Neural cell (in vitro differentiated cells): Measurements from ENCODE around the gene ZNF846. TPM values are rescaled to one million over a fixed set of nuclear protein-coding genes. Genes with fewer than 3 reads are reported as not detected.
"Not testable (repeated sequence)": the region's sequence is repeated elsewhere in the genome, so short reads cannot be mapped to it uniquely, and the experiment has no call there.

ENCODE experiments used
- H2AFZ ChIP-seq: fragments of 200-600, 300-800 bp; sonication (generic), shearing (Covaris generic); 2 replicates; pipeline ENCODE4 v1.6.0; 2014; ENCODE audit warnings: low read depth, mild to moderate bottlenecking, antibody characterized with exemption, low read length, moderate library complexity
- H3F3A ChIP-seq: fragments of 200-600 bp; shearing (Covaris generic); 2 replicates; pipeline ENCODE4 v1.6.1; 2016; ENCODE audit warnings: mild to moderate bottlenecking, moderate library complexity, mixed read lengths, antibody characterized with exemption, low read length; ENCODE audit not compliant: insufficient read depth, poor library complexity, severe bottlenecking
- H3K27ac ChIP-seq: fragments of 200-600, 300-800 bp; sonication (generic), shearing (Covaris generic); 2 replicates; pipeline ENCODE4 v1.5.1; 2014; ENCODE audit warnings: mild to moderate bottlenecking, low read length, moderate library complexity
- H3K27me3 ChIP-seq: fragments of 300-800, 200-600 bp; sonication (generic), shearing (Covaris generic); 2 replicates; pipeline ENCODE4 v1.6.0; 2014; ENCODE audit warnings: mild to moderate bottlenecking, low read depth, low read length, moderate library complexity; ENCODE audit not compliant: insufficient read depth
- H3K36me3 ChIP-seq: fragments of 300-800, 200-600 bp; sonication (generic), shearing (Covaris generic); 2 replicates; pipeline ENCODE4 v1.5.1; 2014; ENCODE audit warnings: mild to moderate bottlenecking, antibody characterized with exemption, low read length, moderate library complexity; ENCODE audit not compliant: insufficient read depth
- H3K4me2 ChIP-seq: fragments of 300-800, 200-600 bp; sonication (generic), shearing (Covaris generic); 2 replicates; pipeline ENCODE4 v1.6.0; 2014; ENCODE audit warnings: mild to moderate bottlenecking, low read length
- H3K4me3 ChIP-seq: fragments of 300-800, 200-600 bp; sonication (generic), shearing (Covaris generic); 2 replicates; pipeline ENCODE4 v1.5.1; 2014; ENCODE audit warnings: mild to moderate bottlenecking, low read length, moderate library complexity
- H3K79me2 ChIP-seq: fragments of 200-600 bp; shearing (Covaris generic); replicated peaks from 2 replicates; pipeline ENCODE4 v1.6.0; 2014; ENCODE audit warnings: mild to moderate bottlenecking, low read length, moderate library complexity; ENCODE audit not compliant: insufficient read depth
- H3K9ac ChIP-seq: fragments of 300-800, 200-600 bp; sonication (generic), shearing (Covaris generic); 2 replicates; pipeline ENCODE4 v1.6.1; 2016; ENCODE audit warnings: mild to moderate bottlenecking, low read length, mixed read lengths
- H3K9me2 ChIP-seq: fragments of 200-600 bp; shearing (Covaris generic); 2 replicates; pipeline ENCODE4 v1.6.1; 2016; ENCODE audit warnings: mild to moderate bottlenecking, low read length, mixed read lengths; ENCODE audit not compliant: insufficient read depth
- H3K9me3 ChIP-seq: fragments of 200-600, 300-800 bp; sonication (generic), shearing (Covaris generic); 2 replicates; pipeline ENCODE4 v1.6.1; 2016; ENCODE audit warnings: mild to moderate bottlenecking, mixed run types, low read length, moderate library complexity, mixed read lengths
- H4K20me1 ChIP-seq: fragments of 200-600 bp; shearing (Covaris generic); 2 replicates; pipeline ENCODE4 v1.6.1; 2016; ENCODE audit warnings: mild to moderate bottlenecking, mixed run types; ENCODE audit not compliant: insufficient read depth
- EP300 ChIP-seq: fragments of 450-650 bp; conservative IDR thresholded peaks from 2 replicates; pipeline ENCODE4 v1.6.1; 2014; ENCODE audit warnings: antibody characterized with exemption, mild to moderate bottlenecking, moderate library complexity; ENCODE audit not compliant: poor library complexity, severe bottlenecking
- EZH2 ChIP-seq: fragments of 200-600, 300-800 bp; shearing (Covaris generic), sonication (generic); IDR thresholded peaks from 2 replicates; pipeline ENCODE4 v1.6.1; 2014; ENCODE audit warnings: antibody characterized with exemption, low read length, borderline replicate concordance, mild to moderate bottlenecking; ENCODE audit not compliant: insufficient read depth, poor library complexity, severe bottlenecking
- MXI1 ChIP-seq: fragments of 450-650 bp; conservative IDR thresholded peaks from 2 replicates; pipeline ENCODE4 v1.6.1; 2014; ENCODE audit warnings: antibody characterized with exemption, mild to moderate bottlenecking; ENCODE audit not compliant: poor library complexity, severe bottlenecking
- POLR2AphosphoS5 ChIP-seq: IDR thresholded peaks from 2 replicates; pipeline ENCODE4 v1.6.1; 2012
- RAD21 ChIP-seq: fragments of 450-650 bp; conservative IDR thresholded peaks from 2 replicates; pipeline ENCODE4 v1.6.1; 2014; ENCODE audit warnings: antibody characterized with exemption, mild to moderate bottlenecking, moderate library complexity
- SMC3 ChIP-seq: fragments of 450-650 bp; conservative IDR thresholded peaks from 2 replicates; pipeline ENCODE4 v1.6.1; 2014; ENCODE audit warnings: antibody characterized with exemption, mild to moderate bottlenecking, moderate library complexity; ENCODE audit not compliant: poor library complexity
- TAF1 ChIP-seq: IDR thresholded peaks from 2 replicates; pipeline ENCODE4 v1.6.1; 2012; ENCODE audit warnings: low read depth
- polyA plus RNA-seq: library from polyadenylated mRNA; depleted of rRNA; stranded (reverse); fragments of >200 nt; gene quantifications from 2 replicates; pipeline ENCODE4 v1.2.3, GENCODE V29; 2014
- TF ChIP-seq, protein P1 (sequence below): IDR thresholded peaks from 2 replicates; pipeline ENCODE4 v1.6.1; 2012; ENCODE audit warnings: borderline replicate concordance
- TF ChIP-seq, protein P2 (sequence below): fragments of 450-650 bp; IDR thresholded peaks from 2 replicates; pipeline ENCODE4 v1.5.1; 2014; ENCODE audit warnings: antibody characterized with exemption, mild to moderate bottlenecking, moderate library complexity; ENCODE audit not compliant: poor library complexity, severe bottlenecking

The ZNF846 gene
- polyA plus RNA-seq, 1 donor from 2014 or later: 7.4 TPM

DNA sequence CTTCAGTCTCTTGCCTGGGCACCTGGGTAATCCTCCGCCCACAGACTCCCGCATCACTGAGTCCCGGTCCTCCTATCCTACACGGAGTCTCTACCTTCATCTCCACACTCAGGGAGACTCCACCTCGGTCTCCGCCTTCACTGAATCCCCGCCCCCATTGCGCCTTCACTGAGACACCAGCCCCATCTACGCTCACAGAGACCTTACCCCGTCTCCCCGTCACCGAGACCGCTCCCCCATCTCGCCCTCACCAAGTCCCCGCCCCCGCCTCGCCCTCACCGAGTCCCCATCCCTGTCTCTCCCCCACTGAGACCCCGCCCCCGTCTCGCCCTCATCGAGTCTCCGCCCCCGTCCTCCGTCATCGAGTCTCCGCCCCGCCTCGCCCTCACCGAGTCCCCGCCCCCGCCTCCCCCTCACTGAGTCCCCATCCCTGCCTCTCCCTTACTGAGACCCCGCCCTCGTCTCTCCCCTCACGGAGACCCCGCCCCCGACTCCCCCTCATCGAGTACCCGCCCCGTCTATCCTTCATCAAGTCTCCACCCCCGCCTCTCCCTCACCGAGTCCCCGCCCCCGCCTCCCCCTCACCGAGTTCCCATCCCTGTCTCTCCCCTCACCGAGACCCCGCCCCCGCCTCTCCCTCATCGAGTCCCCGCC lies 23.1 kb upstream of the ZNF846 start:
- H3K36me3 ChIP-seq: no peaks in the 10 kb centered on the region
- H3K4me2 ChIP-seq: peak overlapping the region; percentile 35
- H3K79me2 ChIP-seq: no peaks in the 10 kb centered on the region
- TF ChIP-seq MXI1: no peak
- TF ChIP-seq SMC3: no peak
- peak; percentile 76 for TF ChIP-seq POLR2AphosphoS5
- peak; percentile 15 for TF ChIP-seq RAD21
- H3K27me3 ChIP-seq: no peaks in the 10 kb centered on the region
- H4K20me1 ChIP-seq: no peaks in the 10 kb centered on the region
- no peaks in the 10 kb centered on the region for H3K9me3 ChIP-seq
- no peaks in the 10 kb centered on the region for H3F3A ChIP-seq
- H3K9me2 ChIP-seq: no peaks in the 10 kb centered on the region
- H3K9ac ChIP-seq: peak overlapping the region; percentile 95
- H3K27ac ChIP-seq: peak overlapping the region; percentile 93
- peak overlapping the region; percentile 78 for H3K4me3 ChIP-seq
- H2AFZ ChIP-seq: peak overlapping the region; percentile 91

DNA sequence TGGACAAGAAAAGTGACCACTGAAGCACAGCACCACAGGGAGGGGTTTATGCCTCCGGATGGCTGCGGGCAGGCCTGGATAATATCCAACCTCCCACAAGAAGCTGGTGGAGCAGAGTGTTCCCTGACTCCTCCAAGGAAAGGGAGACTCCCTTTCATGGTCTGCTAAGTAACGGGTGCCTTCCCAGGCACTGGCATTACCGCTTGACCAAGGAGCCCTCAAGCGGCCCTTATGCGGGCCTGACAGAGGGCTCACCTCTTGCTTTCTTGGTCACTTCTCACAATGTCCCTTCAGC lies 22.5 kb upstream of the ZNF846 start:
- not testable (repeated sequence) for H3F3A ChIP-seq, H4K20me1 ChIP-seq, H3K79me2 ChIP-seq, H3K9me2 ChIP-seq, H3K9me3 ChIP-seq, H3K36me3 ChIP-seq, H2AFZ ChIP-seq, H3K27me3 ChIP-seq
- H3K27ac ChIP-seq: peak overlapping the region; percentile 93
- peak overlapping the region; percentile 95 for H3K9ac ChIP-seq
- peak overlapping the region; percentile 35 for H3K4me2 ChIP-seq
- peak overlapping the region; percentile 78 for H3K4me3 ChIP-seq

DNA sequence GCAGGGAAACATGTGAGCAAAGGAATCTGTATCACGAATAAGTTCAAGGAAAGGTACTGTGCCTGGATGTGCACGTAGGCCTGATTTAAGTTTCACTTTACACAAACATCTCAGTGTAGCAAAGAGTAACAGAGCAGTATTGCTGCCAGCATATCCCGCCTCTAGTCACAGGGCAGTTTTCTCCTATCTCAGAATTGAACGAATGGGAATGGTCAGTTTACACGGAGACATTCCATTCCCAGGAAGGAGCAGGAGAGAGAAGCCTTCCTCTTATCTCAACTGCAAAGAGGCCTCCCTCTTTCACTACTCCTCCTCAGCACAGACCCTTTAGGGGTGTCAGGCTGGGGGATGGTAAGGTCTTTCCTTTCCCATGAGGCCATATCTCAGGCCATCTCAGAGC lies 21.0 kb upstream of the ZNF846 start:
- H3K27me3 ChIP-seq, H3K9ac ChIP-seq, H4K20me1 ChIP-seq: not testable (repeated sequence)

DNA sequence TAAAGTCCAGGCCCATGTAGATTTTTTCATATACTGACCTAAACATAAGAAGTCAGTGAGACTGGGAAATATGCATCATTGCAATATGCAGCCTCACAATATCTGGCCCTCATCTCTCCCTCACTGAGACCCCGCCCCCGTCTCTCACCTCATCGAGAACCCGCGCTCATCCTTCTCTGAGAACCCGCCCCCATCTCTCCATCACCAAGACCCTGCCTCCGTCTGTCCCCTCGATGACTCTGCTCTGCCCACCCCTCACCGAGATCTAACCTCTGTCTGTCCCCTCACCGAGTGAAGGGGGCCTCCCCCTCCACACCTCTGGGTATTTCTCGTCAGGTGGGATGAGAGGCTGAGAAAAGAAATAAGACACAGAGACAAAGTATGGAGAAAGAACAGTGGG lies 20.5 kb upstream of the ZNF846 start:
- H4K20me1 ChIP-seq: no peaks in the 10 kb centered on the region
- H3K27ac ChIP-seq: no peak overlapping the region
- no peaks in the 10 kb centered on the region for H3K9me3 ChIP-seq
- TF ChIP-seq, protein P1, sequence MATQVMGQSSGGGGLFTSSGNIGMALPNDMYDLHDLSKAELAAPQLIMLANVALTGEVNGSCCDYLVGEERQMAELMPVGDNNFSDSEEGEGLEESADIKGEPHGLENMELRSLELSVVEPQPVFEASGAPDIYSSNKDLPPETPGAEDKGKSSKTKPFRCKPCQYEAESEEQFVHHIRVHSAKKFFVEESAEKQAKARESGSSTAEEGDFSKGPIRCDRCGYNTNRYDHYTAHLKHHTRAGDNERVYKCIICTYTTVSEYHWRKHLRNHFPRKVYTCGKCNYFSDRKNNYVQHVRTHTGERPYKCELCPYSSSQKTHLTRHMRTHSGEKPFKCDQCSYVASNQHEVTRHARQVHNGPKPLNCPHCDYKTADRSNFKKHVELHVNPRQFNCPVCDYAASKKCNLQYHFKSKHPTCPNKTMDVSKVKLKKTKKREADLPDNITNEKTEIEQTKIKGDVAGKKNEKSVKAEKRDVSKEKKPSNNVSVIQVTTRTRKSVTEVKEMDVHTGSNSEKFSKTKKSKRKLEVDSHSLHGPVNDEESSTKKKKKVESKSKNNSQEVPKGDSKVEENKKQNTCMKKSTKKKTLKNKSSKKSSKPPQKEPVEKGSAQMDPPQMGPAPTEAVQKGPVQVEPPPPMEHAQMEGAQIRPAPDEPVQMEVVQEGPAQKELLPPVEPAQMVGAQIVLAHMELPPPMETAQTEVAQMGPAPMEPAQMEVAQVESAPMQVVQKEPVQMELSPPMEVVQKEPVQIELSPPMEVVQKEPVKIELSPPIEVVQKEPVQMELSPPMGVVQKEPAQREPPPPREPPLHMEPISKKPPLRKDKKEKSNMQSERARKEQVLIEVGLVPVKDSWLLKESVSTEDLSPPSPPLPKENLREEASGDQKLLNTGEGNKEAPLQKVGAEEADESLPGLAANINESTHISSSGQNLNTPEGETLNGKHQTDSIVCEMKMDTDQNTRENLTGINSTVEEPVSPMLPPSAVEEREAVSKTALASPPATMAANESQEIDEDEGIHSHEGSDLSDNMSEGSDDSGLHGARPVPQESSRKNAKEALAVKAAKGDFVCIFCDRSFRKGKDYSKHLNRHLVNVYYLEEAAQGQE: no peak
- TF ChIP-seq EP300: no peak
- TF ChIP-seq SMC3: no peak
- TF ChIP-seq, protein P2, sequence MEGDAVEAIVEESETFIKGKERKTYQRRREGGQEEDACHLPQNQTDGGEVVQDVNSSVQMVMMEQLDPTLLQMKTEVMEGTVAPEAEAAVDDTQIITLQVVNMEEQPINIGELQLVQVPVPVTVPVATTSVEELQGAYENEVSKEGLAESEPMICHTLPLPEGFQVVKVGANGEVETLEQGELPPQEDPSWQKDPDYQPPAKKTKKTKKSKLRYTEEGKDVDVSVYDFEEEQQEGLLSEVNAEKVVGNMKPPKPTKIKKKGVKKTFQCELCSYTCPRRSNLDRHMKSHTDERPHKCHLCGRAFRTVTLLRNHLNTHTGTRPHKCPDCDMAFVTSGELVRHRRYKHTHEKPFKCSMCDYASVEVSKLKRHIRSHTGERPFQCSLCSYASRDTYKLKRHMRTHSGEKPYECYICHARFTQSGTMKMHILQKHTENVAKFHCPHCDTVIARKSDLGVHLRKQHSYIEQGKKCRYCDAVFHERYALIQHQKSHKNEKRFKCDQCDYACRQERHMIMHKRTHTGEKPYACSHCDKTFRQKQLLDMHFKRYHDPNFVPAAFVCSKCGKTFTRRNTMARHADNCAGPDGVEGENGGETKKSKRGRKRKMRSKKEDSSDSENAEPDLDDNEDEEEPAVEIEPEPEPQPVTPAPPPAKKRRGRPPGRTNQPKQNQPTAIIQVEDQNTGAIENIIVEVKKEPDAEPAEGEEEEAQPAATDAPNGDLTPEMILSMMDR: no peak
- no peak for TF ChIP-seq TAF1
- no peak for TF ChIP-seq POLR2AphosphoS5
- TF ChIP-seq RAD21: no peak
- no peak for TF ChIP-seq EZH2
- no peak overlapping the region for H3K4me2 ChIP-seq
- H3K27me3 ChIP-seq: no peaks in the 10 kb centered on the region
- no peaks in the 10 kb centered on the region for H3K79me2 ChIP-seq
- H3F3A ChIP-seq: no peaks in the 10 kb centered on the region
- no peak overlapping the region for H3K4me3 ChIP-seq
- no peaks in the 10 kb centered on the region for H3K36me3 ChIP-seq
- no peak overlapping the region for H3K9ac ChIP-seq
- no peak overlapping the region for H2AFZ ChIP-seq
- H3K9me2 ChIP-seq: no peaks in the 10 kb centered on the region

More for the DNA sequence above, 21.0 kb upstream of the ZNF846 start:
- H3K4me3 ChIP-seq, H3K4me2 ChIP-seq, H3K27ac ChIP-seq, H3F3A ChIP-seq, H3K9me2 ChIP-seq, H2AFZ ChIP-seq, H3K9me3 ChIP-seq, H3K79me2 ChIP-seq, H3K36me3 ChIP-seq: not testable (repeated sequence)

DNA sequence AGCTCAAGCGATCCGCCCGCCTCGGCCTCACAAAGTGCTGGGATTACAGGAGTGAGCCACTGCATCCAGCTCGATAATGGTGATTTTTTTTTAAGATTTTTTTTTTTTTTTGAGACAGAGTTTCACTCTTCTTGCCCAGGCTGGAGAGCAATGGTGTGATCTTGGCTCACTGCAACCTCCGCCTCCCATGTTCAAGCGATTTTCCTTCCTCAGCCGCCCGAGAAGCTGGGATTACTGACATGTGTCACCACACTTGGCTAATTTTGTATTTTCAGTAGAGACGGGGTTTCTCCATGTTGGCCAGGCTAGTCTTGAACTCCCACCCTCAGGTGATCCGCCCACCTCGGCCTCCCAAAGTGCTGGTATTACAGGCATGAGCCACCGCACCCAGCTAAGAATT lies 20.1 kb upstream of the ZNF846 start:
- H3F3A ChIP-seq, H3K4me2 ChIP-seq, H3K9me2 ChIP-seq, H3K9me3 ChIP-seq, H3K79me2 ChIP-seq, H3K27me3 ChIP-seq, H4K20me1 ChIP-seq, H2AFZ ChIP-seq, H3K4me3 ChIP-seq, H3K36me3 ChIP-seq, H3K27ac ChIP-seq, H3K9ac ChIP-seq: not testable (repeated sequence)
